Upper lobe of left lung (tissue), 4 donors: ENCODE measurements around the gene PCSK1.

Experiments
- EP300 ChIP-seq, 4 donors: sonication (generic); formaldehyde crosslinking; IDR thresholded peaks; one replicate each; pipeline ENCODE4 v1.5.1; 2017; ENCODE audit warnings: antibody characterized with exemption in 4 of 4, control low read depth in 2 of 4
- POLR2A ChIP-seq, 4 donors: fragments of 450-650 bp; IDR thresholded peaks; one replicate each; pipeline ENCODE4 v1.5.1; 2016 to 2017; ENCODE audit warnings: antibody characterized with exemption in 4 of 4, mild to moderate bottlenecking in 2 of 4
- POLR2AphosphoS5 ChIP-seq, 2 donors: sonication (generic); formaldehyde crosslinking; IDR thresholded peaks; one replicate each; pipeline ENCODE4 v1.5.1; 2017; ENCODE audit warnings: antibody characterized with exemption in 2 of 2
- TF ChIP-seq, protein P1 (sequence below), 6 experiments: fragments of 450-650 bp in 4 of 6; fragments of 200-600 bp in 2 of 6; sonication (generic) in 2 of 6; IDR thresholded peaks; one replicate each; pipeline ENCODE4 v1.5.1; 2016 to 2019; ENCODE audit warnings: antibody characterized with exemption in 6 of 6

DNA sequence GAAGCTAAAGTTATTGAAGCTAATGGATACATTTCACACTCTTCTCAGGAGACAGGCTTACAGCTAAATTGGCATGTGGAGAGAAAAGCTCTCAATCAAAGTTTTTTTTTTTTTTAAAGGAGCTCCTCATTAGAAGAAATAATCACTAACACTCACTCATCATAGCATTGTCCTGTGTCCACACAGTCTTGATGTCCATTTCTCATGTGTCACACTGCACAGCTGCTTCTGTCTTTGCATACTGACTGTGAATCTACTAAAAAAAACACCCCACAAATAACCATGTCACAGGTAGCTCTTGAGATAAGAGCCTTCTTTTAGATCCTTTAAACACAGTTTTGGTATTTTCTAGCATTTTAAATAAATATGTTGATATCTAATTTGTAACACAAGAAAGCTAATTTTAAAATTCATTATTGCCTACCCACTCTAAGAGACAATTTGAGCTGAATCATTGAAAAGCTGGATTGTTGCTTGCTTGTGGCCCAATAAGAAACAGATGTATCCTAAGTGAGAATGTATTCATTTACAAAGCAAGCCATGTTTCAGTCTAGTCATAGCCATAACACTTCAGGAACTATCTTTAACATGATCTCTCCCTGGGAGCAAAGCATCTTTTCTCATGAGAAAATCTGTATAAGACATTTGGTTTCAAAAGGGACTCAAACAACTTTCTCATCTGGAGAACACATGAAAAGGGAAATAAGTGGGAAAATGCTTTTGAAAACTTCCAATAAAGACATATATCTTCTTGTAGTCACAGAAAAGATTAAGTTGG is 48.1 kb upstream of the PCSK1 start:
- TF ChIP-seq, protein P1, sequence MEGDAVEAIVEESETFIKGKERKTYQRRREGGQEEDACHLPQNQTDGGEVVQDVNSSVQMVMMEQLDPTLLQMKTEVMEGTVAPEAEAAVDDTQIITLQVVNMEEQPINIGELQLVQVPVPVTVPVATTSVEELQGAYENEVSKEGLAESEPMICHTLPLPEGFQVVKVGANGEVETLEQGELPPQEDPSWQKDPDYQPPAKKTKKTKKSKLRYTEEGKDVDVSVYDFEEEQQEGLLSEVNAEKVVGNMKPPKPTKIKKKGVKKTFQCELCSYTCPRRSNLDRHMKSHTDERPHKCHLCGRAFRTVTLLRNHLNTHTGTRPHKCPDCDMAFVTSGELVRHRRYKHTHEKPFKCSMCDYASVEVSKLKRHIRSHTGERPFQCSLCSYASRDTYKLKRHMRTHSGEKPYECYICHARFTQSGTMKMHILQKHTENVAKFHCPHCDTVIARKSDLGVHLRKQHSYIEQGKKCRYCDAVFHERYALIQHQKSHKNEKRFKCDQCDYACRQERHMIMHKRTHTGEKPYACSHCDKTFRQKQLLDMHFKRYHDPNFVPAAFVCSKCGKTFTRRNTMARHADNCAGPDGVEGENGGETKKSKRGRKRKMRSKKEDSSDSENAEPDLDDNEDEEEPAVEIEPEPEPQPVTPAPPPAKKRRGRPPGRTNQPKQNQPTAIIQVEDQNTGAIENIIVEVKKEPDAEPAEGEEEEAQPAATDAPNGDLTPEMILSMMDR (IDR thresholded peaks at IDR 0.05), result no peak
- TF ChIP-seq POLR2AphosphoS5 (IDR thresholded peaks at IDR 0.05), result no peak
- no peak for TF ChIP-seq EP300 (IDR thresholded peaks at IDR 0.05)
- no peak for TF ChIP-seq POLR2A (IDR thresholded peaks at IDR 0.05)
